GM23248 (cell line): Measurements from ENCODE around the gene ZNF354C. TPM values are rescaled to one million over a fixed set of nuclear protein-coding genes. Genes with fewer than 3 reads are reported as not detected.
A peak's percentile ranks its signal among the peaks of the same experiment; 100 is the strongest.

Source experiments
- DNase-seq: peaks from one replicate; pipeline ENCODE4 v3.0.0-alpha.2; 2015
- H2AFZ ChIP-seq: fragments of 200-600 bp; sonication (generic); 2 replicates; pipeline ENCODE4 v1.6.1; 2016; ENCODE audit warnings: antibody characterized with exemption
- H3F3A ChIP-seq: fragments of 200-600 bp; sonication (generic); 2 replicates; pipeline ENCODE4 v1.6.1; 2016; ENCODE audit warnings: mild to moderate bottlenecking, antibody characterized with exemption, mixed run types; ENCODE audit not compliant: insufficient read depth
- H3K27ac ChIP-seq: fragments of 200-600 bp; sonication (generic); 2 replicates; pipeline ENCODE4 v1.5.1; 2016; ENCODE audit warnings: mild to moderate bottlenecking
- H3K27me3 ChIP-seq: fragments of 200-600 bp; sonication (generic); replicated peaks from 2 replicates; pipeline ENCODE4 v1.6.1; 2016; ENCODE audit warnings: mild to moderate bottlenecking; ENCODE audit not compliant: insufficient read depth
- H3K36me3 ChIP-seq: fragments of 200-600 bp; sonication (generic); 2 replicates; pipeline ENCODE4 v1.6.1; 2016; ENCODE audit warnings: low read depth, mild to moderate bottlenecking
- H3K4me1 ChIP-seq: fragments of 200-600 bp; sonication (generic); 2 replicates; pipeline ENCODE4 v1.6.1; 2016; ENCODE audit warnings: mild to moderate bottlenecking; ENCODE audit not compliant: insufficient read depth
- H3K4me2 ChIP-seq: fragments of 200-600 bp; sonication (generic); one replicate; pipeline ENCODE4 v1.6.1; 2016; ENCODE audit warnings: mild to moderate bottlenecking; ENCODE audit not compliant: unreplicated experiment
- H3K4me3 ChIP-seq: fragments of 200-600 bp; sonication (generic); 2 replicates; pipeline ENCODE4 v1.5.1; 2016; ENCODE audit warnings: mild to moderate bottlenecking
- H3K79me2 ChIP-seq: fragments of 200-600 bp; sonication (generic); 2 replicates; pipeline ENCODE4 v1.6.1; 2016; ENCODE audit warnings: mild to moderate bottlenecking; ENCODE audit not compliant: insufficient read depth
- H3K9ac ChIP-seq: fragments of 200-600 bp; sonication (generic); 2 replicates; pipeline ENCODE4 v1.6.1; 2016; ENCODE audit warnings: mild to moderate bottlenecking
- H3K9me2 ChIP-seq: fragments of 200-600 bp; sonication (generic); 2 replicates; pipeline ENCODE4 v1.6.1; 2016; ENCODE audit warnings: mixed run types, mild to moderate bottlenecking, moderate library complexity; ENCODE audit not compliant: insufficient read depth
- H3K9me3 ChIP-seq: fragments of 200-600 bp; sonication (generic); one replicate; pipeline ENCODE4 v1.6.1; 2017; ENCODE audit warnings: low read depth
- H4K20me1 ChIP-seq: fragments of 200-600 bp; sonication (generic); 2 replicates; pipeline ENCODE4 v1.6.0; 2016; ENCODE audit not compliant: insufficient read depth
- EZH2 ChIP-seq: fragments of 200-600 bp; sonication (generic); IDR thresholded peaks from 2 replicates; pipeline ENCODE4 v1.6.1; 2018; ENCODE audit warnings: antibody characterized with exemption, mild to moderate bottlenecking; ENCODE audit not compliant: insufficient read depth, poor library complexity, severe bottlenecking
- EZH2phosphoT487 ChIP-seq: fragments of 200-600 bp; sonication (generic); IDR thresholded peaks from 2 replicates; pipeline ENCODE4 v1.6.1; 2018; ENCODE audit warnings: antibody characterized with exemption, moderate library complexity, mild to moderate bottlenecking, low read depth; ENCODE audit not compliant: insufficient read depth
- WGBS, 2 experiments: methylation state at CpG; one replicate each; pipeline ENCODE4 v1.1.6; 2015 to 2017; ENCODE audit warnings: low lambda C conversion rate in 2 of 2, low coverage in 1 of 2; ENCODE audit errors: missing lambda C conversion rate in 2 of 2; 5-methylcytosine and 5-hydroxymethylcytosine counted together
- in situ Hi-C: fragments of 300-500 bp; cut with MboI; formaldehyde crosslinking; loops from 2 replicates; pipeline ENCODE4 v1.15.0; 2020
- polyA plus RNA-seq: library from polyadenylated mRNA; unstranded; fragments of >200 nt; fragmentation: Nextera tagmentation; extraction: Ambion mirVana; gene quantifications from 2 replicates; pipeline ENCODE4 v1.2.1, GENCODE V29; 2016
- total RNA-seq: library from RNA; depleted of rRNA; stranded (reverse); fragments of >200 nt; shearing (Covaris generic); gene quantifications from 2 replicates; pipeline ENCODE4 v1.2.3, GENCODE V29; 2014; rRNA removed

ZNF354C gene
- 6.9 and 7.5 TPM in 2 replicates for total RNA-seq
- 2.2 and 2.5 TPM in 2 replicates for polyA plus RNA-seq

GRCh38 chr5:179060116-179061008, at the start of gene ZNF354C:
Gene ZNF354C (plus strand): TSS chr5:179060373. CDS start chr5:179062069, 1,696 bp downstream.
- WGBS, 2 experiments: 3 to 4% methylated on average over 69 of the region's 81 CpGs
- Histone ChIP-seq H3K27ac (peak within 1 kb of the TSS; percentile 40), H3K36me3 (peaks cover 15% of the 10 kb centered on the region; the same call in 1 of the 2 replicates), H3K9me2 (no peaks in the 10 kb centered on the region), H3K9ac (peak within 1 kb of the TSS; percentile 88), H3K79me2 (peaks cover 46% of the 10 kb centered on the region), H2AFZ (peak within 1 kb of the TSS; percentile 92), H3K9me3 (no peaks in the 10 kb centered on the region), H3K27me3 (no peaks in the 10 kb centered on the region), H4K20me1 (no peaks in the 10 kb centered on the region), H3K4me1 (peaks cover 6% of the 10 kb centered on the region; the same call in 1 of the 2 replicates), H3K4me3 (peak within 1 kb of the TSS; percentile 87), H3K4me2 (peak within 1 kb of the TSS; percentile 85), H3F3A (no peaks in the 10 kb centered on the region)
- in situ Hi-C loops: no loop called here
- peak; percentile 96 for DNase-seq
- TF ChIP-seq EZH2: no peak
- no peak for TF ChIP-seq EZH2phosphoT487

GRCh38 chr5:179023528-179024189, 36.5 kb upstream of the ZNF354C start, which contains the start of gene ZNF879:
Gene ZNF879 (plus strand): TSS chr5:179023804. CDS start chr5:179025005, 1,201 bp downstream.
- H3K79me2 ChIP-seq: no peaks in the 10 kb centered on the region
- no peaks in the 10 kb centered on the region for H3F3A ChIP-seq
- H3K36me3 ChIP-seq: peaks cover 4% of the 10 kb centered on the region; the same call in 1 of the 2 replicates
- in situ Hi-C loops: no loop called here
- no peaks in the 10 kb centered on the region for H3K9me3 ChIP-seq
- DNase-seq: peak; percentile 98
- H4K20me1 ChIP-seq: no peaks in the 10 kb centered on the region
- H3K27ac ChIP-seq: peak within 1 kb of the TSS; percentile 58
- H3K9me2 ChIP-seq: no peaks in the 10 kb centered on the region
- peak within 1 kb of the TSS; percentile 85 for H3K4me2 ChIP-seq
- TF ChIP-seq EZH2phosphoT487 (no peak), EZH2 (no peak)
- WGBS, 2 experiments: 0 to 1% methylated on average over 38 to 58 of the region's 72 CpGs
- H3K9ac ChIP-seq: peak within 1 kb of the TSS; percentile 82
- H3K27me3 ChIP-seq: no peaks in the 10 kb centered on the region
- peak within 1 kb of the TSS; percentile 86 for H3K4me3 ChIP-seq
- H2AFZ ChIP-seq: peak within 1 kb of the TSS; percentile 99
- H3K4me1 ChIP-seq: peaks cover 5% of the 10 kb centered on the region

GRCh38 chr5:179033004-179033580, 27.1 kb upstream of the ZNF354C start:
- 91 to 94% methylated on average over 7 of the region's 7 CpGs for WGBS, 2 experiments
- Histone ChIP-seq H3K36me3 (peaks cover 48% of the 10 kb centered on the region), H3K4me3 (no peak overlapping the region), H3K27me3 (no peaks in the 10 kb centered on the region), H3K4me2 (no peak overlapping the region), H3K9me3 (peaks cover 29% of the 10 kb centered on the region), H3K9me2 (no peaks in the 10 kb centered on the region), H4K20me1 (no peaks in the 10 kb centered on the region), H2AFZ (no peak overlapping the region), H3F3A (peaks cover 9% of the 10 kb centered on the region), H3K4me1 (no peaks in the 10 kb centered on the region), H3K9ac (no peak overlapping the region), H3K27ac (no peak overlapping the region), H3K79me2 (no peaks in the 10 kb centered on the region)
- in situ Hi-C loops: no loop called here
- peak; percentile 1 for DNase-seq
- no peak for TF ChIP-seq EZH2
- TF ChIP-seq EZH2phosphoT487: no peak

GRCh38 chr5:179044765-179045164, 15.4 kb upstream of the ZNF354C start:
- Histone ChIP-seq H3K4me2 (no peak overlapping the region), H3K9me3 (no peaks in the 10 kb centered on the region), H3F3A (no peaks in the 10 kb centered on the region), H3K79me2 (no peaks in the 10 kb centered on the region), H3K4me1 (no peaks in the 10 kb centered on the region), H3K36me3 (no peaks in the 10 kb centered on the region), H3K9me2 (no peaks in the 10 kb centered on the region), H3K27me3 (no peaks in the 10 kb centered on the region), H3K27ac (no peak overlapping the region), H2AFZ (no peak overlapping the region), H3K4me3 (no peak overlapping the region), H3K9ac (no peak overlapping the region), H4K20me1 (no peaks in the 10 kb centered on the region)
- in situ Hi-C loops: no loop called here
- DNase-seq: no peak
- 32 to 33% methylated on average over 2 of the region's 2 CpGs for WGBS, 2 experiments
- no peak for TF ChIP-seq EZH2
- no peak for TF ChIP-seq EZH2phosphoT487
